PC-3 (cell line): Measurements from ENCODE around the gene CEP83. TPM values are rescaled to one million over a fixed set of nuclear protein-coding genes. Genes with fewer than 3 reads are reported as not detected.

ENCODE experiments used
- ATAC-seq: fragments of 200-7000 bp; cut with Tn5 transposase; 2 replicates; pipeline ENCODE4 v1.9.1; 2020; ENCODE audit warnings: mild to moderate bottlenecking, moderate library complexity
- BruUV-seq: library from RNA; stranded (reverse); fragments of 400-500 nt; replicated peaks from 2 replicates; lab custom pipeline; 2021; lab: Mats Ljungman, UMichigan
- CTCF ChIA-PET: fragments of 300-600 bp; sonication (Branson Sonifier 250); formaldehyde crosslinking; loops from one replicate; lab custom pipeline; 2022; ENCODE audit warnings: antibody characterized with exemption; lab: Charles Lee
- POLR2A ChIA-PET: fragments of 300-600 bp; sonication (Branson Sonifier 250); formaldehyde crosslinking; loops from one replicate; lab custom pipeline; 2022; ENCODE audit warnings: antibody characterized with exemption; ENCODE audit not compliant: unreplicated experiment; lab: Charles Lee
- DNase-seq: peaks from one replicate; pipeline ENCODE4 v3.0.0-alpha.2; 2015
- H2AFZ ChIP-seq: fragments of 300-600 bp; sonication (generic); 2 replicates; pipeline ENCODE4 v1.6.0; 2016; ENCODE audit warnings: antibody characterized with exemption, low read length
- H3F3A ChIP-seq: fragments of 300-600 bp; sonication (generic); one replicate; pipeline ENCODE4 v1.6.0; 2017; ENCODE audit warnings: antibody characterized with exemption, low read length, control low read depth, mild to moderate bottlenecking; ENCODE audit not compliant: unreplicated experiment
- H3K27ac ChIP-seq: fragments of 300-600 bp; sonication (generic); 2 replicates; pipeline ENCODE4 v1.5.1; 2016; ENCODE audit warnings: mild to moderate bottlenecking, low read length
- H3K27me3 ChIP-seq: fragments of 300-600 bp; sonication (generic); 2 replicates; pipeline ENCODE4 v1.6.1; 2016; ENCODE audit warnings: low read length, mixed read lengths
- H3K36me3 ChIP-seq: fragments of 300-600 bp; sonication (generic); 2 replicates; pipeline ENCODE4 v1.6.1; 2016; ENCODE audit warnings: low read depth, mixed run types, low read length, mixed read lengths
- H3K4me1 ChIP-seq: fragments of 300-600 bp; sonication (generic); 2 replicates; pipeline ENCODE4 v1.5.1; 2016; ENCODE audit warnings: low read length; ENCODE audit not compliant: insufficient read depth
- H3K4me2 ChIP-seq: fragments of 300-600 bp; sonication (generic); 2 replicates; pipeline ENCODE4 v1.6.0; 2016; ENCODE audit warnings: low read length
- H3K4me3 ChIP-seq: fragments of 300-600 bp; sonication (generic); 2 replicates; pipeline ENCODE4 v1.5.1; 2016; ENCODE audit warnings: mild to moderate bottlenecking, low read length, mixed read lengths
- H3K79me2 ChIP-seq: fragments of 300-600 bp; sonication (generic); 2 replicates; pipeline ENCODE4 v1.6.1; 2017; ENCODE audit warnings: low read length, mixed read lengths
- H3K9ac ChIP-seq: fragments of 300-600 bp; sonication (generic); 2 replicates; pipeline ENCODE4 v1.6.0; 2016; ENCODE audit warnings: mild to moderate bottlenecking, low read length
- H3K9me2 ChIP-seq: fragments of 300-600 bp; sonication (generic); replicated peaks from 2 replicates; pipeline ENCODE4 v1.6.1; 2016; ENCODE audit warnings: mixed run types, low read length, mixed read lengths
- H3K9me3 ChIP-seq: fragments of 300-600 bp; sonication (generic); 2 replicates; pipeline ENCODE4 v1.6.1; 2016; ENCODE audit warnings: low read length, mixed read lengths
- H4K20me1 ChIP-seq: fragments of 300-600 bp; sonication (generic); 2 replicates; pipeline ENCODE4 v1.6.1; 2016; ENCODE audit warnings: low read length, mixed read lengths
- EZH2 ChIP-seq: fragments of 300-600 bp; sonication (generic); IDR thresholded peaks from one replicate; pipeline ENCODE4 v1.6.1; 2017; ENCODE audit warnings: antibody characterized with exemption, mild to moderate bottlenecking, low read length; ENCODE audit not compliant: unreplicated experiment
- EZH2phosphoT487 ChIP-seq: fragments of 300-600 bp; sonication (generic); IDR thresholded peaks from 2 replicates; pipeline ENCODE4 v1.6.1; 2018; ENCODE audit warnings: mild to moderate bottlenecking, antibody characterized with exemption, low read length, borderline replicate concordance
- intact Hi-C: fragments of 100-400 bp; cut with micrococcal nuclease; formaldehyde crosslinking; loops from 2 replicates; pipeline ENCODE4 v1.9.0; 2023
- total RNA-seq: library from RNA; depleted of rRNA; stranded (reverse); fragments of >200 nt; gene quantifications from 2 replicates; pipeline ENCODE4 v1.2.3, GENCODE V29; 2014
- TF ChIP-seq, protein P1 (sequence below): fragments of 300-600 bp; sonication (generic); conservative IDR thresholded peaks from 2 replicates; pipeline ENCODE4 v1.5.1; 2017; ENCODE audit warnings: antibody characterized with exemption, low read depth, mild to moderate bottlenecking, low read length

CEP83 gene
- total RNA-seq, 1 experiment from 2014 or later, result 11.8 TPM

DNA sequence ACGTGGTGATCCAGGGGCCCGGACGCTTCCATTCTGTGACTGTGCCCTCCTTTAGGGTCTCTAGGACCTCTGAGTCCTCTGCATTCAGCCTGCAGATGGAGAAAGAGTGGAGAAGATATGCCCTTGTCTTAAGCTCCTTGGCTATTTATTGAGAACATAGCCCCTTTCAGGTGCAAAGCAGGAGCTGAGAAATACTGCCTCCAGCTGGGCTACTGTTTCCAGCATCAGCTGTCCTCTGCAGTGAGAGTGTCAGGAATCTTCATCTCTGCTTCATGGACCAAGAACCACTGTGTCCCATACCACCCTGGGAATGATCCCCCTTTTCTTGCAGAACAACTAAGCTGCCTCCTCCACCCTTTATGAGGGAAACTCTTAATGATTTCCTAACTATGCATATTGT is 47.8 kb upstream of the CEP83 start:
- DNase-seq (no peak), ATAC-seq (no peak)
- no peak for TF ChIP-seq EZH2phosphoT487
- TF ChIP-seq, protein P1, sequence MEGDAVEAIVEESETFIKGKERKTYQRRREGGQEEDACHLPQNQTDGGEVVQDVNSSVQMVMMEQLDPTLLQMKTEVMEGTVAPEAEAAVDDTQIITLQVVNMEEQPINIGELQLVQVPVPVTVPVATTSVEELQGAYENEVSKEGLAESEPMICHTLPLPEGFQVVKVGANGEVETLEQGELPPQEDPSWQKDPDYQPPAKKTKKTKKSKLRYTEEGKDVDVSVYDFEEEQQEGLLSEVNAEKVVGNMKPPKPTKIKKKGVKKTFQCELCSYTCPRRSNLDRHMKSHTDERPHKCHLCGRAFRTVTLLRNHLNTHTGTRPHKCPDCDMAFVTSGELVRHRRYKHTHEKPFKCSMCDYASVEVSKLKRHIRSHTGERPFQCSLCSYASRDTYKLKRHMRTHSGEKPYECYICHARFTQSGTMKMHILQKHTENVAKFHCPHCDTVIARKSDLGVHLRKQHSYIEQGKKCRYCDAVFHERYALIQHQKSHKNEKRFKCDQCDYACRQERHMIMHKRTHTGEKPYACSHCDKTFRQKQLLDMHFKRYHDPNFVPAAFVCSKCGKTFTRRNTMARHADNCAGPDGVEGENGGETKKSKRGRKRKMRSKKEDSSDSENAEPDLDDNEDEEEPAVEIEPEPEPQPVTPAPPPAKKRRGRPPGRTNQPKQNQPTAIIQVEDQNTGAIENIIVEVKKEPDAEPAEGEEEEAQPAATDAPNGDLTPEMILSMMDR, result no peak
- TF ChIP-seq EZH2, result no peak
- Histone ChIP-seq H3F3A (no peaks in the 10 kb centered on the region), H3K4me2 (no peak overlapping the region), H4K20me1 (no peaks in the 10 kb centered on the region), H3K4me3 (no peak overlapping the region), H3K79me2 (no peaks in the 10 kb centered on the region), H3K36me3 (no peaks in the 10 kb centered on the region), H3K9me3 (no peaks in the 10 kb centered on the region), H3K27me3 (no peaks in the 10 kb centered on the region), H3K27ac (no peak overlapping the region), H3K9ac (no peak overlapping the region), H2AFZ (no peak overlapping the region), H3K4me1 (no peaks in the 10 kb centered on the region), H3K9me2 (no peaks in the 10 kb centered on the region)
- POLR2A ChIA-PET, result no interaction called here
- CTCF ChIA-PET, result interaction anchor here (0.6 kb wide), 1 partner anchor 357 kb away, joined by 3 read pairs; no protein-coding TSS in a partner anchor
- intact Hi-C loops, result no loop called here
- no TSS peak for BruUV-seq

DNA sequence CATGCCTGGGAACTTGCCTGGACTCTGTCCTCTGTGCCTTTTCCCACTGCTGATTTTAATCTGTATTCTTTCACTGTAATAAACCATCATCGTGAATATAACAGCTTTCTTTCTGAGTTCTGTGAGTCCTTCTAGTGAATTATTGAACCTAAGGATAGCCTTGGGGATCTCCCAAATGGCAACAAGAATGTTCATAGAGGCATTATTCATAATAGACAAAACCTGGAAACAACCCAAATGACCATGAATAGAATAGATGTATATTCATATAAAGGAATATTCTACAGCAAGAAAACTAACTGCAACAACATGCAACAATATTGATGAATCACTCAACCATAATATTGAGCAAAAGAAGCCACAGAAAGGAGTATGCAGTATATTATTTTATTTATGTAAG is 44.7 kb upstream of the CEP83 start:
- no peak for DNase-seq
- CTCF ChIA-PET, result no interaction called here

DNA sequence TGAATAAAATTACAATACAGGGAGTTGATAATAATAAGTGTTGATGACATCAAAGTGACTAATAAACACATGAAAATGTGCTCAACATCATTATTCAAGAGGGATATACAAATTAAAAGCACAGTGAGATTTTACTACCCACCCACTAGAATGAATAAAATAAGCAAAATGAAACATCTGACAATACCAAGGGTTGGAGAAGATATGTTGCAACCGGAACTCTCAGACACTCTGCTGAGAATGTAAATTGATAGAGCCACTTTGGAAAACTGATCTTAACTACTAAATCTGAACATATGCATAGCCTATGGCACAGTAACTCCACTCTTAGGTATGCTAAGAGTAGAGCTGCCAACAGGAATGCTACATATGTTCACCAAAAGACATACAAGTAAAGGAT is 44.0 kb upstream of the CEP83 start:
- POLR2A ChIA-PET, result no interaction called here

More for the DNA sequence above, 44.7 kb upstream of the CEP83 start:
- Histone ChIP-seq H3K9me3 (no peaks in the 10 kb centered on the region), H4K20me1 (no peaks in the 10 kb centered on the region), H3K4me1 (no peaks in the 10 kb centered on the region), H3K4me2 (no peak overlapping the region), H2AFZ (no peak overlapping the region), H3K27me3 (no peaks in the 10 kb centered on the region), H3K79me2 (no peaks in the 10 kb centered on the region), H3K9me2 (no peaks in the 10 kb centered on the region), H3F3A (no peaks in the 10 kb centered on the region), H3K36me3 (no peaks in the 10 kb centered on the region), H3K4me3 (no peak overlapping the region), H3K27ac (no peak overlapping the region), H3K9ac (no peak overlapping the region)
- TF ChIP-seq, protein P1, result no peak
- TF ChIP-seq EZH2 (no peak), EZH2phosphoT487 (no peak)
- POLR2A ChIA-PET, result no interaction called here
- no TSS peak for BruUV-seq
- no peak for ATAC-seq
- intact Hi-C loops, result no loop called here

More for the DNA sequence above, 44.0 kb upstream of the CEP83 start:
- Histone ChIP-seq H3K4me3 (no peak overlapping the region), H3K27me3 (no peaks in the 10 kb centered on the region), H2AFZ (no peak overlapping the region), H3K79me2 (no peaks in the 10 kb centered on the region), H3K4me2 (no peak overlapping the region), H3K27ac (no peak overlapping the region), H3K9me2 (no peaks in the 10 kb centered on the region), H3F3A (no peaks in the 10 kb centered on the region), H3K36me3 (no peaks in the 10 kb centered on the region), H4K20me1 (no peaks in the 10 kb centered on the region), H3K4me1 (no peaks in the 10 kb centered on the region), H3K9ac (no peak overlapping the region), H3K9me3 (no peaks in the 10 kb centered on the region)
- CTCF ChIA-PET, result no interaction called here
- TF ChIP-seq, protein P1, result no peak
- TF ChIP-seq EZH2phosphoT487 (no peak), EZH2 (no peak)
- DNase-seq, result no peak
- BruUV-seq, result no TSS peak
- ATAC-seq, result no peak
- intact Hi-C loops, result no loop called here
